GM15510 (cell line): Measurements from ENCODE around the gene NRAP.

Experiments used
- POLR2A ChIP-seq: IDR thresholded peaks from 3 replicates; pipeline ENCODE4 v1.6.1; 2011; ENCODE audit warnings: borderline replicate concordance; ENCODE audit not compliant: insufficient read length; ENCODE audit errors: extremely low read depth

The NRAP gene

DNA sequence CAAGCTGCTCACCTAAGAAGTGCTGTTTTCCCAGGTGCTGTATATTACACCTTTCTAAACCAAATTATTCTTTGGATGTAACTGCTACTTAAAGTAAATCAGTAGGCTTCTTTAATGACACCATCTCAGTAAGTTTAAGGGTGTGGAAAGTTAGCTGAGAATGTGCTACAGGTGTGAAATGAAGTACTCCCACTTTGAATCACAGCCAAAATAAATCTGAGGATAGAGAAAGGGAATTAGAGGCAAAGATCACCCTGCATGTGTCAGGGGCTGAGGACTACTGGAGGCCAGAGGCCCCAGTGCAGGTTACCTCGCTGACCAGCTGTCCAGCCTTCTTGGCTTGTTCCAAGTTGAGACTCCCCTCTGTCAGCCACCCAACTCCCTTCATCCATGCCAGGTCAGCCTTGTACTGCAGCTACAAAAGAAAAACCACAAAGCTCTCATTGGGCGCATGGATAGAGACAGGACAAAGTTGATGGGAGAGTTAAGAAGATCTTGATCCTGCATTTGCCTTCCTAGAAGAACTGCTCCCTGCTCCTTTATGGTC lies 35.2 kb downstream of the NRAP start:
- TF ChIP-seq POLR2A, result no peak

DNA sequence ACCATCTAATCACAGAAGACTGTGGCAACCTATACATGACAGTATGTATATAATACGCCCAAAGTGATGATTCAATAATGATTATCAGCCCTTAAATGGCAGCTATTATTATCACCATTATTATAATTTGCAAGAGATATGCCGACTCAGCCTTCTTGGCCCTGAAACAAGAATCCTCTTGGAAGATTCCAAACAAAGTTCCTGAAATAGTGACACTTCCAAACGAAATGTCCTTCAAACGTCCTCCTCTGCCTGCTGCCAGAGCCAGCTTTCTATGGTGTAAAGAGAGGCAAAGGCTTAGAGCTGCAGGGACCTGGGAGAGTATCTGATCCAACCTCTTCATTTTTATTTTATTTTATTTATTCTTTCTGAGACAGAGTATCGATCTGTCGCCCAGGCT lies 36.0 kb downstream of the NRAP start:
- no peak for TF ChIP-seq POLR2A

DNA sequence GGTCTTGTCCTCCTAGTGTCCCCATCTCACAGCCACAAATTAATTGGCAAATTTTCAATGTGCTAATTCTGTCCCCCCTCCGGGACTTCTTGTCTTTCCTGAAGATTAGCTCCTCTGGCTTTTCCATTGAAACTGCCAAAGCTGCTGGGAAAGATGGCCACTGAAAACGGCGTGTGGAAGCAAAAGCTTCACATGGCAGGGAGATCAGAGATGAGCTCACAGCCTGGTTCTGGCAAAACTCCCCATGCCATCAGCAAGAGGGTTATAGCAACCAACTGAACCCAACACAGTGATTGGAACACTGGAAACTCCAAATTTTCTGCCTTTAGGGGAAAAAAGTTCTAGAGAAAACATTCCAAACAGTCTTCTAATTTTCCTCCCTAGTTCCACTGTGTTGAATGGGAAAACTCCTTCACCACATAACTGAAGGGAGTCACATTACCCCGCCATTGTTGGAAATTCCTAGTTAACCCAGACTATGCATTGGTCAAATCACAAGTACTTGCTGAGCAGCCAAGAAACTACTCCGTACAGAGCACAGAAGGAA lies 37.0 kb downstream of the NRAP start:
- TF ChIP-seq POLR2A, result no peak

DNA sequence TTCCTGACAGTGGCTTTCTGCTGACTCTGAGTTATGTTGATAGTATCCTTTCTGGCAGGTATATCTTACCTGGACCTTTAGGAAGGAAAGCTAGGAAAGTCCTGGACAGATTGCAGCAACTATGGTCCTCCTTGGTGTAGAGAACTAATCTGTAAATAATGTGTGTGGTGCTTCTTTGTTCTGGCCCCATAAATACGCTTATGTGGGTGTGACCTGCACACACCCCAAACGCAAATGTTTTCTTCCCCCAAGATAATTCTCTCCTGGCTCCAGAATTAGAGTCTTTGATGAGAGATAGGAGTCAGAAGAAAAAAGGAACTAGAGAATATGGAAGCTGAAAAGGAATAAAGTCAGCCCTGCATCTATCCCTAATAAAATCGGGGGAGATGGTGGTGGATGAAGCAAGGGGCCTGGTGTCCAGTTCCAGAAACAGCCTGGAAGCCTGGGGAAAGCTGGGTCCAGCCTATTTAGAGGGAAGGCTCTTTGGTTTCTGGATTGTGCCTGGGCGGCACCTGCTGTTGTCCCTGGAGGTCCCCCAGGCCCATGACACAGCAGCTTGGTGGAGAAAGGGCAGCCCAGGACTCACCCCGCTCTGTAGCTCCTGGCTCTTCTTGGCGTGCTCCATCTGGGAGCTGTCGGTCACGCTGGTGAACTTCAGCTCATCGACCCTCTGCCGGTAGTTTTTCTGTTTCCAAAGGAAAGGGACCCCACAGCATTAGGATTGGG lies 38.2 kb downstream of the NRAP start:
- TF ChIP-seq POLR2A, result no peak

DNA sequence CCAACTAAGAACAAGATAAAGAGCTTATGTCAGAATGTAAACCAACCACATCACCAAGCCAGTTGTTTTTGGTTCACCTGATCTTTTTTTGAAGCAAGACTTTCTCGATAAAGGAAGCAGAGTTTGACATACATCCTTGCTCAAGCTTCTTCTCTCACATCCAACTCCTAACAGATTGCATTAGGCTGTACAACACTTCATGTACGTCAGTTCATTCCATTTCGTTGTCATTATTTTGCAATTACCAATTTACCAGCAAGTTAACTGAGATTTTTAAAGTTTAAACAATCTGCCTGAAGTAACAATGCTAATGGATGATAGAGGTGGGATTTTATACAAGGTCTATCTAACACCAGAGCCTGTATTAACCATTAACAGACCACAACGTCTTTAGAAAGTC lies 41.0 kb downstream of the NRAP start:
- no peak for TF ChIP-seq POLR2A

DNA sequence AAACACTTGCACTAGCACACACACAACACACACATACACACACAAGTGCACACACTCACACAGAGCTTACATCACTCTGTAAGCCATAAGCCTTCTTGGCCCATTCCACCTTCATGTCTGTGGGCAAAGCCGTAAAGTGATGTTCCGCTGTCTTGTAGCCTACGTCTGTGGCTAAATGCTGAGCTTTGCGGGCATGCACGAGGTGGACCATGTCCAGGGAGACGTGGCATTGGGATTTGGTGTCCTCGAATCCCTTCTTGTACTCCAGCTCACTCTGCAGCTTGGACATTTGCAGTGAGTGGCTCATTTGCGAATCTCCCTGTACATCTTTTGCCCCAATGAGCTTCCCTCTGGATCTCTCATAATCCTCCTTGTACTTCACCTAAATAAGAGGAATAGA lies 42.0 kb downstream of the NRAP start:
- TF ChIP-seq POLR2A, result no peak

DNA sequence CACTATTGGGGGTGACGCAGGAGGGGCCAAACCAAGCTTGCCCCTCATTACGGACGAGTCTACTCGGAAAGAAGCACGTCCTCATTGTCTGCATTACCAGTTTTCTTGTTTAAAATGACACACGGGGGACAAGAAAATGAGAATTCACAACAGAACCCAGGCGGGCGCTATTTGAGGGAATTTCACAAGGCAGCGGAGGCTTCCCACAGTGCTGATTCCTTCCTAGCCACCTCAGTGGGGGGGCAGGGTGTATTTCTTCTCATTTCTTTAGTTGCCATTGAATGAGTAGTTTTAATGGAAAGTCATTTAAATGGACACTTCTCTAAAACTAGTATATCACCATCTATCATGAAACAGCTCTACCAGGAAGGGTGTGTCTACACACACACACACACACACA lies 42.9 kb downstream of the NRAP start:
- TF ChIP-seq POLR2A, result no peak

DNA sequence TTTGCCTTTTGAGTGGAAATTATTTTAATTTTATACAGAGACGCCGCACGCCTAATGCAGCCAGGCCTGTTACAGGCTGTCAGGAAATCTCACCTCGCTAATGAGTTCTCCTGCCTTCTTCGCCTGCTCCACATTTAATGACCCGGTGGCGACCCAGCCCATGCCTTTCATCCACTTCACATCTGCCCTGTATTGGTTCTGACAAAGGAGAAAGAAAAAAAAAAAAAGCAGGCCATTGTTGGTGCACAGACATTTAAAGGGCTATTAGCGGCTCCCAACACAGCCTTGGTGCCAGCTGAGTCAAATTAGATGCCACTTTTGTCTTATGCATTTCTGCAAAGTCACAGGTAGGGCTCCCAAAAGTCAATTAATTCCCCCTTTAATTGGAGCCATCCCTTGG lies 43.3 kb downstream of the NRAP start:
- no peak for TF ChIP-seq POLR2A

DNA sequence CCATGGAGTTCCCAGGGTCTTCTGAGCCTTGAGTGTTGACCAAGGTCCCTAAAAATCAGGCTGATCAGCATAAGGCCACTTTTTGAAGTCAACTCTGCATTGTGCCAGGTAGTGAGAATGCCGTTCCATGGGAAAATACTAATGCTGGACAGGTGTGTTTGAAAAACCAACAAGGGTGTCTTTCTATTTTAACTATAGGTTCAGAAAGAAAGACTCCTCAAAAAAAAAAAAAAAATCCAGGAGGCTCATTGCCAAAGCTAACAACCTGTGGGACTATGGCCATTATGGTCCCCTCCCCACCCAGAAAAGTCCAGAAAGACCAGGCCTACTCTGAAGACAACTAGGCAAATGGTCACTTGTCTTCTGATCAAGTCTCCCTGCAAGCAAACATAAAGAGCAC lies 44.4 kb downstream of the NRAP start:
- no peak for TF ChIP-seq POLR2A

DNA sequence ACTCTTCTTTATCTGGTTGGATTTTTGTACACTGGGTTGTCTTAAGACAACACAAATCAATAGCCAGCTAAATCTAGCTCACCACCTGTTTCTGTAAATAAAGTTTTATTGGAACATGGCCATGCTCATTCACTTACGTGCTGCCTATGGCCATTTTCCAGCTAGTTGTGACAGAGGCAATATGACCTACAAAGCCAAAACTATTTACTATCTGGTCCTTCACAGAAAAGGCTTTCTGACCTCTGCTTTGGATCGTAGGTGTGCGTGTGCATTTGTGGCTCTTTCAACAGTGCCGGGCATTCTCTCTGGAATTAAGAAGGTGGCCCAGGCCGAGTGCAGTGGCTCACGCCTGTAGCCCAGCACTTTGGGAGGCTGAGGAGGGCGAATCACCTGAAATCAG lies 45.5 kb downstream of the NRAP start:
- TF ChIP-seq POLR2A, result no peak

DNA sequence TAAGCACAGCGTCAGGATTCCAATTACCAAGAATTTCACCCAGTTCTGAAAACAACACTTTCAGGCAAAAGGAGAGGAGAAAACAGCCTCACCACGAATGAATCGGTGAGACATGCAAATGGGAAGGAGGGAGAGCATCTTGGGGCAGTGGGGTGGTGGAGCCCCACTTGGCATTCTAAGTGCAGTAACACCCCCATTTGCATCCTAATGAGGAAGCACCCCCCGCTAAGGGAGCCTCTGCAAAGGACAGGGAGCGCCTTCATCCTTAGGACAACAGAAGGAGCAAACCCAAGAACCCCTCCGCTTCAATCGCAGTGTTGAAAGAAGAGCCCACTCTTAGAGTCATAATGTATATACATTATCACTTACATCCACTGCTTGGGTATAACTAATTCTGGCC lies 46.8 kb downstream of the NRAP start:
- no peak for TF ChIP-seq POLR2A

DNA sequence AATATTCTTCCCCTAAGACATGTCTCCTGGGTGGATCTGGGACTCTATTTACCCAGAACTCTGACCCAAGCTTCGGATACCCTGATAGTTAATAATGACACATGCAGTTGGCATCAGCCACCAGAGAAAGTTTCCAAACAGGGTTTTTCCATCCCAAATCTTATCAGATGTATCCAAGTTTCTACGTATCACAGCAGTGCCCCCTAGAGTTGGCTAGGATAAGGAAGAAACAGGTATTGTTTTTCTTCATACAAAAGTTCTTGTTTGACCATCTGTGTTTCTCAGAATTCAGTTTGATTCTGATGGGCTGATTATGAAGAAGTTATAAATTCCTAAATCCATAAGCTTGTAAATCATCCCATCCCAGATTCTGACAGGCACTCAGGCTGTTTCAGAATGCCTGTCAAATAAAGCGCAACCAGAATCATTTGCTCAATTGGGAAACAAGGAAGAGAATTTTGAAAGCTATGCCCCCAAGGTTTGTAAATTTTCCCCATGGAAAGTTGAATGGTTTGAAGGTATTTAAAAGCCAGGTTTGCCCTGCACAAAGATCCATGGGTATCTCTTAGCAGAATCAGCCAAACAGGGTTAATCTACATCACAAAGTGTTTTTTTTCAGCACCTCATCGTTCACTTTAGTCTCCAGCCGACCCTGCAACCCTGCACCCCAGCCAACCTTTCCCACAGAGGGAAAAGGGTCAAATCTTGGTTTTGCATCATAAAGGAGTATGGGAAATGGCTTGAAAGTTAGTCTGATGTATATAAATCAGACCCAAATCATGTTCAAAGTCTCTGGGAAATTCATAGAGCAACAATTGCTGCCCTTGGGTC lies 47.4 kb downstream of the NRAP start:
- TF ChIP-seq POLR2A, result no peak

DNA sequence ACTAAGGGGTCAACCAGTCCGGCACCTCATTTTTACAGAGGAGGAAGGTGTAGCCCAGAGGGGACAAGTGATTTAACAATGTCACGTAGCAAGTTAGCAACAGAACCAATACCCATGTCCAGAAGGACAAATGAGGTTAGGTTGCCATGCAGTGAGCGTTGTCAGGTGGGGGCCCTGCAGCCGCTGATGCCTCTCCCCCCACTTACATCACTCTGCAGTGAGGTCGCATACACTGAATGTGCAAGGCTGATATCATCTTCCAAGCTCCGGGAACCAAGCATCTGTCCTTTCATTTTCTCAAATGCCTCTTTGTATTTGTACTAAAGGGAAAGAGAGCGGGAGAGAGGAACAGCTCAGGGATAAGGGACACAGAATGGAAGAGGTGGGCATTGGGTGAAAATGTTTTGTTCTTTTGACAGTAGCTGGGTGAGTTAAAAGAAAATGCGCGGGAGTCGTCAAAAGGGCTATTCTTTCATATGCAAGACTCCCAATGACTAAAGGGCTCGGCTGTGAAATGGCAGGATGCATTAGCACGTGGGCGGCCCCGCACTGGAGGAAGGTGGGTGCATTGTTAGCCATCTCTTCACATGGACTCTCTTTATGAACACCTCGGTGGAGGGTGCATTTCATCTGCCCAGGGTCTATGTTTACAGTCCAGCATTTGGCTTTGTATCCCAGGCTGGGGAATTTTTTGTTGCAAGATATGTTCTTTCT lies 49.7 kb downstream of the NRAP start:
- no peak for TF ChIP-seq POLR2A

DNA sequence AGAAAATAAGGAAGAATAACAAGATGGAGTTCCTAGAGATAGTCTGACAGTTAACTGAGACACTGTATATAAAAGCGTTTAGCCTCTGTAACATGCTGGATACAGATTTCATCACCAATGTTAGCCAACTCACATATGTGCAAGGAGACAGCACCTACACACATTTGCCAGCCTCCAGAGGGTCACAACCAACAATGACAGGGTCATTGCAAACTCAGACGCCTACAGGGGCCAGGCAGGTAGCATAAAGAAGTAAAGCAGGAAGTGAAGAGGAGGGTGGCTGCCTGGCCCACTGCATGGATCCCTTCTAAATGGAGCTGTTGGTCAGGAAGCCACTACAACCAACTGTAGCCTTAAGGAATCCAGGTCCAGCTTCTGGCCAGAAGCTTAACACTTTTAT lies 50.4 kb downstream of the NRAP start:
- TF ChIP-seq POLR2A, result no peak

DNA sequence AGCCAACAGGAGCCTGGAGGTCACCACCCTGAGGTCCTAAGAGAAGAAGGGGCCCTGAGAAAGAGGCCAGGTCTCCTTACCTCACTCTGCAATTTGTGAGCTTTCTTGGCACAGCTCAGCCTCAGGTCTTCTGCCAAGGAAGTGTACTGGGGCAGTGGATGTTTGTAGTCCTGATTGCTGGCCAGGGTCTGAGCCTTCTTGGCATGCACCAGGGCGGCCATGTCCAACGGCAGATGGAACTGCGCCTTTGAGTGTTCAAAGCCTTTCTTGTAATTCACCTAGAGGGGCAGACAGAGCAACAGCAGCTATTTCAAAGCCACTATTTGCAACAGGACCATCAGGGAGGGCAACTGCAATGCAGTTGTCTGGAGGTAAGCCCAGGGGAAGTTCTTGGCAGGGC lies 51.7 kb downstream of the NRAP start:
- TF ChIP-seq POLR2A, result no peak

DNA sequence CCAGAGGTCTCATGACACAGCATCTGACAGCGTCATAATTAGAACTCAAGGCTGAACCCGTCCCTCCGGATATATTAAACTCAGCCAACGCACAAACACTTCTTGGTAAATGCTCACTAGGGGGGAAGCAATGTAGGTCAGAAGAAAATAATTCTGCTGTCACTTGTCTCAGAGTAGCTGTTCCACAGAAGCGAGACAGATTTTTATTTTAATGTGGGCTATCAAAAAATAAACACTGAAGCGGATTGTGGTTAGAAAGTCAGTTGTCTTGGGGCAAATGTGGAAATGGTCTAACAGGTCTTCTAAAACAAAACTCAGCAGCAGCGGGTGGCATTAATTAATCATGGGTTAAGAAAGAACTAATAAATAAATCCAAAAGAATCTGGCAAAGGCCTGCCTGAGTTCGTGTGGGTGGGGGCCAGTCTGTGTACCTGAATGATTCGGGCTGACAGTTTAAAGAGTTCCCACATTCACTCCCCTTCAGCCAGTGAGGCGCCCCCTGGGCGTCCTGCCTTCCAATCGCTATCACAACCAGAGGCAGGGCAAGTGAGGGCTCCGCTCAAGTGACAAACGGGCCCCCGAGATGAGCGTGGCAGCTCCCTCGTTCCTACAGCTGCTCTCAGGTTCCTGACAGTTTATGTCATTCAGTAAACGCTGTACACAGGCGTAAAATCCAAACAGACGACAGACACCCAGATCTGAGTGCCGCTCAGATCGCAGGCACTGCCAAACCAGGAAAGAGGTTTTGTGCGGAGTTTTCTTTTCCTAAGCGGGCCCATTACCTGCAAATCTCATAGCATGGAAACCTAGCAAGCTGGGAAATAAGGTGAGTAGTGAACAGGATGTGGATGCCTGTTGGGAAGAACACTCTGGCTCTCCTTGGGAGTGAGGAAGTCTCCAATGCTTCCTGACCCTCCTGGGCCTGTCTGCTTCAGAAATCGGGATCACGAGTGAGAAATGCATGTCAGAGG lies 52.9 kb downstream of the NRAP start:
- TF ChIP-seq POLR2A, result no peak
